Activated CD8-positive, alpha-beta memory T cell treated with anti-CD3 and anti-CD28 coated beads for 36 hours (primary cell): ENCODE results near the gene FBXL4. TPM values are rescaled to one million over a fixed set of nuclear protein-coding genes. Genes with fewer than 3 reads are reported as not detected.

Source experiments
- CTCF ChIA-PET: fragments of 350-600 bp; sonication (Branson Sonifier 250); formaldehyde crosslinking; loops from one replicate; lab custom pipeline; 2021; ENCODE audit warnings: antibody characterized with exemption; lab: Charles Lee
- POLR2A ChIA-PET: fragments of 350-600 bp; sonication (Branson Sonifier 250); formaldehyde crosslinking; loops from one replicate; lab custom pipeline; 2021; ENCODE audit warnings: antibody characterized with exemption; lab: Charles Lee
- total RNA-seq, 2 experiments: library from RNA; stranded (reverse); gene quantifications; one replicate each; pipeline ENCODE4 v1.2.3, GENCODE V29; 2021

Gene FBXL4
- total RNA-seq, 2 experiments from 2014 or later = 13.4 to 15.0 TPM

DNA sequence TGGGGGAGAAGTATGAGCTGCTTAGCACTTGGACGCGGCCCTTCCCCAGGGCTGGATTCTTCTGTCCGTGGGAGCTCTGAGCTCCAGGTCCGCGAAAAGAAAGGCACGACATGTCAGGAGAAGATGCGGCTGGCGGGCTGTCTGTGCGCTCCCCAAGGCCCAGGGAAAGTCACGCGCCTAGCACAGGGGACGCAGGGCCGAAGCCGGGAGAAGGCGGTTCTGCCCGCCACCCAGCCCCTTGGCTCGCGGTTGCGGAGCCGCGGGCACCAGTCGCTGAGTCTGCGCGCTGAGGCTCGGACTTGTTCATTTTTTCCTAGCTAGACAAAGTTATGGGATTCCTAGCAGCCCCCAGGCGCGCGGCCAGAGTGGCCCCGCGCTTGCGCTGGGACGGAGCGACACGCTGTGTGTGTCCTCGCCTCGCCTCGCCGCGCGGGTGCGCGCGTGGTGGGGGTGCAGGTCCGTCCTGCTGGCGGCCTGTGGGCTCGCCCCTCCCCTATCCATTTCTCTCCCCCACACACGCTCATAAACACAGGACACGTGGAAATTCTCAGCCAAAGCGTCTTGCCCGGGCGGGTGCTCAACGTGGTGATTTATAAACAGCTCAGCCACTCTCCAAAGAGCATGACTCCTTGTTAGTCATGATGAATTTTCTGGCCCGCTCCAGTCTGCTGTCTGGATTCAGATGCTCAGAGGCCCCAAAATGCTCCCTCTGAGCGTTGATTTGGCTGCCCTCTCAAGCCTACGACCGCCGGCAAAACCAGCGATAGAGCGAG lies 115.3 kb downstream of the FBXL4 start:
- CTCF ChIA-PET = interaction anchor here (0.6 kb wide), 1 partner anchor 14 kb away, joined by 3 read pairs; no protein-coding TSS in a partner anchor
- POLR2A ChIA-PET = no interaction called here

DNA sequence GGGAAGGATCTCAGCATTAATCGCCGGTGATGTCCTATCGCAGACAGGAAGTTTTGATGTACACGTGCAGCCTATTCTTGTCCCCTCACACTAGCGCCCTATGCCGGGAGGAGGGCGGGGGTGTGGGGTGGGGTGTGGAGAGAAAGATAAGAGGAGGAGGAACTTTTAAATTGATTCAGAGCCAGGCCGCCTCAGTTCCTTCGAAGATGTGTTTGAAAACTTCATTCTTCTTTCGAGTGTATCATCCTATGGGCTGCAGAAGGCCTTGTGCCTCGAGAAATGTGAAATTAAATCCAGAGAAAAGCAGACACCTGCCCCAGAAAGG lies 115.8 kb downstream of the FBXL4 start:
- POLR2A ChIA-PET = no interaction called here
- CTCF ChIA-PET = no interaction called here

DNA sequence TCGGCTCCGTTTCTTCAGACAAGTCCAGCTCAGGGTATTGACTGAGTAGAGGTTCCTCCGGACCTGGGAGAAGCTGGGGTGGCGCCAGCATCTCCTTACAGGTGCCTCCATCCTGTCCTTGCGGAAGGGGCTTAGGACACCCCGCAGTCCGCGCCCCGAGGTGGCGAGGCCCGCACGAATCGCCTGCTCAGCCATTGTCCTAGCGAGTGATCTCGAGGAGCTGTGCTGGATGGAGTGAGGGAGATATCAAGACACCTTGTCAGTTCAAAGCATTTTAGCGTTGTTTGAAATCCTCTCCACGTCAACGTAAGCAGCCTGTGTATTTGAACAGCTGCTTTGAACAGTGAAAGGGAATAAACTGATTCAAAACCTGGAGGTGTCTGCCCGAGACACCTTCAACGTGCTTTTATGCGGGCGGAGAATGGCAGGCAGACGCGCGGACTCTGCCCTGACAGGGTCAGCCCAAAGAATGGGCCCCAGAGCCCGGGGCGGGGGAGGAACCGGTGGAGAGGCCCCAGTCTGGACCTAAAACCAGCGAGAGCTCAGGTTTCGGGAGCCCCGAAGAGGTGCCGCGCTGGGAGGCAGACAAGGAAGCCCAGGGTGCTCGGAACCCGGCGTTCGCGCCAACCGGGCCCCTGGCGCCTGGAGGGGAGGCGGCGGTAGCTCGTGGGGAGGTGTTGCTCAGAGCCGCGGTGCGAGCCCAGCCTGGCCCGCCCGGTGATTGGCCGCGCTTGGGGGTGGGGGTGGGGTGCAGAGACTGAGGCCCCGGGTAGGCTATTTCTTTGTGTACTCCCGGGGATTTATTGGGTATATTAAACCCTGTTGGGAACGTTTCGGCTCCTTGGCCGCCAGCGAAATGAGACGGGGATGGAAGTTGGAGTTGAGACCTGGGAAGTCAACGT lies 116.4 kb downstream of the FBXL4 start:
- ChIA-PET CTCF (no interaction called here), POLR2A (no interaction called here)

DNA sequence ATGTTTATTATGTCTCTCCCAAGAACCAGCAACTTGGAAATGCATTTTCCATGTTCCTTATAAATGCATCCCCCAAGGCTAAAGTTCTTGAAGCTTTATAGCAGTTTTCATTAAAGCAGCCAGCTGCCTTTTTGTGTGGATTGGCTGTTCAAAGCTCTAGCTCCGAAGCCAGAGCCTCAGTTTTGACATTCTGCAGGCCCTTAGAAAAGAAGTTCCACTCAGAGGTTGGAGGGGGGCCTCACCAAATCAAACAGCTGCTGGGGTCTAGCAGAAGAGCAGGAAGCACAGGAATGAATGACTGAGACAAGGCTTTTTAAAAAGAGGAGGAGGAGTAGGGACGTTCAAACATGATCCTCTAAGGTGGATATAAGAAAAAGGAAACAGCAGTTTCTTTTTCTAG lies 117.6 kb downstream of the FBXL4 start:
- CTCF ChIA-PET = no interaction called here
- POLR2A ChIA-PET = no interaction called here

DNA sequence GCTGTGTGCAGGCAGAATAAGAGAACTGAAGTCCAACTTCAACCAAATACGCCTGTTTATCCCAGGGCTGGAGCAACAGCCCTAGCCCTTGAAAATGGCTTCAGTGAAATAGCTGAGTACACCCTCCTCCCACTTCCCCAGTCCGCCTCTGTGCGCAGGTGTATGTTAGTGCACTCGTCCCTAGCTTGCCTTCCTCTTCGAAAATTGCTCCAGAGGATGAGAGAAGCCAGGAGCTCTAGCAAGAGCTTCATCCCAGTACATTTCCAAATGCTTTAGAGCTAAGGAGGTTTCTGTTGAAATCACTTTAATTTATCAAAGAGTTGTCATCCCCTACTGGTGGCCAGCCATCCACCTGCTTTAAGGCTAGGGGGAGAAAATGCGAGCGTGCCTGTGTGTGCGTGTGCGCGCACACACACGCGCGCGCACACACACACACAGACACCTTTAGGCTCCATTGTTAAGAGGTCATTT lies 118.8 kb downstream of the FBXL4 start:
- ChIA-PET CTCF (no interaction called here), POLR2A (interaction anchor here (0.5 kb wide), 1 partner anchor 31 kb away, joined by 4 read pairs; no protein-coding TSS in a partner anchor)

DNA sequence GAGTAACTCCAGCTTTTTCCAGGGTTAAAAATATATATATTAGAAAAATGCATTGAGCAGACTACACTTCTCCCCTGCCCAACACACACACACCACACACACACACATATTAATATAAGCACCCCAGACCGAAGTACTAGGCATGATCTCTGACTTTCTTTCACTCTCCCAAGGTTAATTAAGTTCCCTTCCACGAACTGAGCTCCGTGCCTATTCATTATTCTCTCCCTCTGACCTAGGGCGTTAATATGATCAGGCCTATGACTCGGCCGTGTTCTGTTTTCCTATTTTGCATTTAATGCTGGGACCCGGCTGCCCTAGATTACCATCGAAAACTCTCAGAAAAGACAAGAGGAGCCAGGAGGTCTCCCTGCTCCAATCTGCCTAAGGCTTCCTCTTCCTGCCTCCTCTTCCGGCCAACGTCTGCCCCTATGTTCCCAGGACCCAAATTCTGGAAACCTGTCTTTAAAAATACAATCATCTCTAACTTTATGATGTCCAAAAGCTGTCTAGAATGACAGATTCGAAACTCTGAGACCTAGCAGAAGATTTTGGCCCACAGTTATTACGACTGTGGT lies 119.4 kb downstream of the FBXL4 start:
- ChIA-PET CTCF (no interaction called here), POLR2A (no interaction called here)

DNA sequence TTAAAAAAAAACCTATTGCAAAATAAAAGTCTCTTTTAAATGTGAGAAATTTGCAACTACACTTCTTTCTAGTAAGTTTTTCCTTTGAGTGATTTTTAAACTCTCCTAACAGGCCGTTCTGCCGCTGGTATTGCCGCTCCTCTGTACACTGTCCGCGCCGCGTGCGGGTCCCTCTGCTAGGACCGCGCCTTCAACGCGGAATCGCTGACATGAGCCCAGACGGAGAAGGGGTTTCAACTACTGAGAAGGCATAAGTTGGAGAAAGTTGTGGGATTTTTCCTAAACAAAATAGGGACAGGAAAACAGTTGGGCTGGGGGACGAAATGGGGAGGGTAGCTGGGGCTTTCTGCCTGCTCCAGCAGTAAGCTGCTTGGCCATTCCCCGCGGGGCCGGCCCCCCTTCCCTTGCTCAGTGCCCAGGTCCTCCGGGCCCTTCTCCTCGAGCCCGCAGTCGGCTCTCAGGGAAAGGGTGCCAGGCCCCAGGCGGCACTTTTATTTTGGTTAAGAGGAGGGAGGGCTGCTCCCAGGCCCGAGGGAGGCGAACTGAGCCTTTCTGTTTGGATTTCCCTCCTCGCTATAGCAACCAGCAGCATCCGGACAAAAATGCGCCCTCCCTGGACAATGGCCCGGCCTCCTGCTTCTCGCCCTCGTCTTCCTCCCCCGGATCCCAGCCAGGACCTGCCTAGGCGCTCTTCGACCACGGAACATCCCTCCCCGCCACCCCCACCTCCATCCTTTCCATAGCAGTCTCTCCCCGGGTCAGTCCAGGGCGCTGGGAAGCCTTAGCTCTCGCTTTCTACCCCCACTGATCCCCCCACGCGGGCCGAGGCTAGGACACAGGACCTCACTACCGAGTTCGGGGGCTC lies 120.2 kb downstream of the FBXL4 start:
- POLR2A ChIA-PET = no interaction called here

DNA sequence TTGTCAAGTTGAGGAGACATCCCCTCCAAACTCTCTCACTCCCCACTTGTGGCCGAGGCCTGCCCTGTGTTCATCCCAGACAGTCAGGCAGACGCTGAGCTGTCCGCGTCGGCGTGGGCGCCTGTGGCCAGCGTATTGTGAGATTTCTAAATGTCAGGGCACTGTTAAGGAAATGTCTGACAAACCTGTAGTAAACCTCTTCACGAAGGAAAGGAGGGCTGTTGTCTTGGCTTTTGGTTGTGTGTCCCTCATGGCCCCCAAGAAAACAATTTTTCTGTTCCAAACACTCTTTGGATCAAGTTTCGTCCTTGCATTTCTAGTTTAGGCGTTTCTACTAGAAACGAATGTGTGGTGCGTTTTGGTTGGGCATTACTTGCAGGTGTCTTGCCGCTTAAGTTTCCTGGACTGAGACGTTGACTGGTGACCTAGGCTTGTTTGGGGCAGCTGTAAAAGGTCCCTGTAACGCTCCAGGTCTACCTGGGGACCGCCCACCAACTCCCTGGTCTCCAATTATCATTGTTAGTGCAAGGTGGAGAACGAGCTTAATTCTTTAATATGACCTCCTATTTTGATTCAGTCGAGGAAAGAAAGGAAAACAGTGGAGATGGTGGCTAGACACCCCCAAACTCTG lies 122.0 kb downstream of the FBXL4 start:
- CTCF ChIA-PET = no interaction called here
- POLR2A ChIA-PET = no interaction called here

More for the DNA sequence above, 120.2 kb downstream of the FBXL4 start:
- CTCF ChIA-PET = no interaction called here

DNA sequence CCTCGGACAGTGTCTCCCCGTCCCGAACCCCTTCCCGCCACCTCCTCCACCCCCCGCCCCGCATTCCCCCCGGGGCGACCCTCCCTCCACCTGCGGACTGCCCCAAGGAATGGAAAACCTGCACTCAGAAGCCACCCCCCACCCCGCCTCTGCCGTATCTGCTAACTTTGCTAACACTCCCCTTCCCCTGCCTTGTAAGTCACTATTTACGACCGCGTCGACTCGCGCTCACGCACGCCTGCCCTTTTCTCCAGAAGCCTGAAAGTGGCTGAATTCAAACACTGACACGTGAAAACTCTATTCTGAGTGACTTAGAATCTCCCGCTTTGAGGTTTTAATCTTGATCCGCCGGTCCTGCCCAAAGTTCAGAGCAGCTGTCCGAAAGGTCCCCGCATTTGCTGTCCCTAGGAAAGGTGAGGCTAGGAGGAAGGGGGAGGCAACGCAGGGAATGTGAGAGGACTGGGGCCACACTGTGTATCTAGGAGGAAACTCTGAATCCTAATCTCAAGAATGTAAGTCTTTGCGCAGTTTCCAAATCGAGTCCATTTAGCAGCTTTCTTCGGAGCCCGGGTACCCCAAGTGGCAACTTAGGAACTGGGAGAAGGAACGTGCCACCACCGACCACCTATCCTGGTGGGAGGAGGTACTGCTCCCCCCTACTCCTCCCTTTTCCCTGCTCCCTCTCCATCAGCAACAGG lies 122.7 kb downstream of the FBXL4 start:
- CTCF ChIA-PET = no interaction called here
- POLR2A ChIA-PET = no interaction called here

DNA sequence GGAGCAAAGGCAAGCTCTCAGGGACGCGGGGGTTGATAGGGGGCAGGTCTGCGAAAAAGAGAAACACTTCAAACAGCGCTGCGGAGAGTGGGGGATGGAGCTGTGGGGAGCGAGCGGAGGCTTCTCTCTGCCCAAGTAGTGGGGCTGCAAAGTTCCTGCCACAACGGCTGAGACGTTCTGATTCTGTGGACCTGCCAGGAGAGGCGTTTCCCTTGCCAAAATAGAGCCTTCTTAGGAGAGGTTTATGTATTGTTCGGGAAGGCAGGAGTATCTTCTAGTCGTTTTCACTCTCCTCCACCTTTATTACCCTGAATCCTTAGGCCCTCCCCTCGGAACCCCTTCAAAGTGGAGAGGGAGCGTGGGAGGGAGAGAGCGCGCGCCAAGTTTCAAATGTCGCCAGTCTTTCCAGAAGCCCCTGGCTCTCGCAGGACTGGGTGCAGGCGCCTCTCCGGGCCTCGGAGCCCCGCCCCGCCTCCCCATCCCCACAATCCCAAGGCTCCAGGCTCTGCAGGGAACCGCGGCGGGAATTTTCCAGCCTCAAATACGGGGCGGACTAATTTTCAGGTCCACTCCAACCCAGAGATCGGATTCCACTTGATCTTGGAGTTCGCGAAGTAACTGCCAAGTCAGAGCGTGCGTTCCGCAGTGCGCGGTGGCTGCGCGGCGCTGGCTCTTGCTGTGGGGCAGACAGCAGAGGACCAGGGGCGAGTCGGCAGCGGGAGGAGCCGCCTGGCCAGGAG lies 123.4 kb downstream of the FBXL4 start:
- POLR2A ChIA-PET = no interaction called here

DNA sequence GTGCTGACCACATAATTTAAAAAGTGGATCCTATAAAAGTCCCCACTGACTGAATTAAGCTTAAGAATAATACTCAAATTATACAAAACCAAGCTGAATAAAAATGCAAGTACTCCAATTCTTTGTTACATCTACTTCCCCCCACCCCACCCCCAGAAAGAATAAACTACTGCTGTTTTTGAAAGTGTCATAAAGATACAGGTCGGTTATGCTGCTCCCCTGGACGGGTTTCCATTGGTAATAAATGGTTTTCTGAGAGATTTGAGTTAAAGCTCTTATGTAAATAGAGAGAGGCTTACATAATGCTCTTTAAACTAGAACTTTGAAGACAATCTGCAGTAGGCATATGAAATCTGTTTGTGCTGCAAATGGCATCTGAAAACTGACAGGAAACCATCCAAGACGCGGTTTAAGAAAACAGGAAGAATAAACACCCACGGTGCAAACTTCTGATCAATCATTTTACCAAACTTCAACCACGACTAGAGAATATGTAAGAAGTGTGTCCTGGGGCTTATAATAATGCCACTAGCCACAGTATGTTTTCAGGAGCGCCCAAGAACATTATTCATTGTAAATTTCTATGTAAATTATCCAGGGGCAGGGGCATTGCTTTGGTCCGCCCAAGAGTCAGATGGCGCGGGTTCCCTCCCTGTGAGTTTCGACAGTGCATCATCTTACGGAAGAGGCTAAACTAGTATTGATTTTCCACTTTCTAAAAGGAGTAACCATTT lies 124.2 kb downstream of the FBXL4 start:
- POLR2A ChIA-PET = no interaction called here
- CTCF ChIA-PET = interaction anchor here (0.7 kb wide), 1 partner anchor 13 kb away, joined by 4 read pairs; no protein-coding TSS in a partner anchor

More for the DNA sequence above, 123.4 kb downstream of the FBXL4 start:
- CTCF ChIA-PET = interaction anchor here (0.7 kb wide), 1 partner anchor 14 kb away, joined by 4 read pairs; no protein-coding TSS in a partner anchor

DNA sequence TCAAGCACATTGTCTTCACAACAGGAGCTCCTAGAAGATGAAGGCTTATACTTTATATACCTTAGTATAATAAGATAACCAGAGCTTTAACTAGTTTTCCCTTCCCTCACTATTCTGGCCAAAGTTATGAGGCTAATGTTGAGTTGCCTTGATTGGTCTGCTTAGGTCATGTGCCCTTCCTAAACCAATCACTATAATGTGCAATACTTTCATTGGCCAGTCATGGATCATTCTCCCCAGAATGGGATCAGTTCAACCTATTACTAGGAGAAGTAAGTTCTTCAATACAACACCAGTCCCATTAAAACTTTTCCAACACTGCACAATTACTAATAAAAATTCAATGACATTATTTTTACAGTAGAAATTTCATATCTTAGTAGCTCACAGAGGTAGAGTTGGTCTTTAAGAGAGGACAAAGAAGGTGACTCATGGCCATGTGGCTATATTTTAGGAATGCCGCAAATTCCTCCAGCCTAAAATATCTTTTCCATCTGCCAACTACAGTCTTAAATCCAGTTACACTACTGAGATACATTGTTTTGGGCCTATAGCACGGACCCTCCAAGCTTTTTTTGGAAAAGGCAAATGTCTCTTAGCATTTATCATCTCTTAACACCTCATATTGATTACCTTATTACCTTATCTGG lies 125.9 kb downstream of the FBXL4 start:
- CTCF ChIA-PET = no interaction called here
- POLR2A ChIA-PET = no interaction called here
